Spleen (tissue), 11 donors: ENCODE measurements around the gene GJC1. TPM values are rescaled to one million over a fixed set of nuclear protein-coding genes. Genes with fewer than 3 reads are reported as not detected.

Experiments
- DNase-seq: peaks from one replicate; pipeline ENCODE4 v3.0.0-alpha.2; 2020
- H3K27ac ChIP-seq, 8 donors: fragments of 200-600 bp; sonication (generic) in 7 of 8; 1 replicate in 4 of 8; 2 replicates in 4 of 8; pipeline versions ENCODE4 v1.5.0 to v1.8.0; 2016 to 2021; ENCODE audit warnings: inconsistent platforms in 4 of 8, mild to moderate bottlenecking in 4 of 8, moderate library complexity in 1 of 8
- H3K27me3 ChIP-seq, 7 donors: fragments of 200-600 bp; sonication (generic) in 6 of 7; replicated peaks in 1 of 7; 1 replicate in 4 of 7; 2 replicates in 3 of 7; pipeline versions ENCODE4 v1.5.0 to v1.8.0; 2016 to 2021; ENCODE audit warnings: inconsistent platforms in 3 of 7, mild to moderate bottlenecking in 1 of 7
- H3K36me3 ChIP-seq, 6 donors: fragments of 200-600 bp; sonication (generic) in 5 of 6; 1 replicate in 4 of 6; 2 replicates in 2 of 6; pipeline versions ENCODE4 v1.5.0 to v1.8.0; 2016 to 2021; ENCODE audit warnings: inconsistent platforms in 2 of 6
- H3K4me1 ChIP-seq, 6 donors: fragments of 200-600 bp; sonication (generic) in 5 of 6; 1 replicate in 3 of 6; 2 replicates in 3 of 6; pipeline versions ENCODE4 v1.5.0 to v1.8.0; 2016 to 2021; ENCODE audit warnings: inconsistent platforms in 3 of 6
- H3K4me3 ChIP-seq, 8 donors: fragments of 200-600 bp; sonication (generic) in 7 of 8; 1 replicate in 4 of 8; 2 replicates in 4 of 8; pipeline versions ENCODE4 v1.5.0 to v1.8.0; 2016 to 2021; ENCODE audit warnings: inconsistent platforms in 4 of 8, mild to moderate bottlenecking in 4 of 8, moderate library complexity in 2 of 8
- H3K9me3 ChIP-seq, 8 donors: fragments of 200-600 bp; sonication (generic) in 7 of 8; 1 replicate in 4 of 8; 2 replicates in 4 of 8; pipeline versions ENCODE4 v1.5.0 to v1.8.0; 2016 to 2021; ENCODE audit warnings: inconsistent platforms in 4 of 8
- CTCF ChIP-seq, 11 experiments: fragments of 200-600 bp in 7 of 11; fragments of 450-650 bp in 4 of 11; sonication (generic) in 4 of 11; IDR thresholded peaks in 8 of 11; conservative IDR thresholded peaks in 3 of 11; 1 replicate in 7 of 11; 2 replicates in 4 of 11; pipeline versions ENCODE4 v1.4.0 to v1.8.0; 2016 to 2021; ENCODE audit warnings: antibody characterized with exemption in 11 of 11, inconsistent platforms in 4 of 11, mild to moderate bottlenecking in 1 of 11
- POLR2A ChIP-seq, 3 donors: fragments of 450-650 bp; IDR thresholded peaks; one replicate each; pipeline ENCODE4 v1.5.1; 2017; ENCODE audit warnings: antibody characterized with exemption in 3 of 3, mild to moderate bottlenecking in 1 of 3
- POLR2AphosphoS5 ChIP-seq, 3 donors: sonication (generic); formaldehyde crosslinking; IDR thresholded peaks; one replicate each; pipeline ENCODE4 v1.5.1; 2017; ENCODE audit warnings: antibody characterized with exemption in 3 of 3
- WGBS, 5 donors: extraction: QIAGEN DNeasy Blood & Tissue Kit in 3 of 5; methylation state at CpG; one replicate each; pipeline versions ENCODE4 v1.1.5 to v1.1.7; 2013 to 2018; 5-methylcytosine and 5-hydroxymethylcytosine counted together
- intact Hi-C: fragments of 100-400 bp; cut with DNase I; formaldehyde crosslinking; loops from one replicate; pipeline ENCODE4 v1.15.0; 2023; ENCODE audit warnings: low total_unique reads
- polyA plus RNA-seq, 3 donors: library from polyadenylated mRNA; stranded (reverse); fragments of 200-250 nt; gene quantifications; one replicate each; pipeline ENCODE4 v1.2.1, GENCODE V29; 2013
- total RNA-seq, 7 donors: library from RNA; depleted of rRNA in 3 of 7; stranded (reverse); fragments of >200 nt in 3 of 7; fragmentation: NEBNext Ultra II Directional in 4 of 7; extraction: Animal tissue kit (Norgen Biotek cat#: 25700) in 4 of 7; gene quantifications; one replicate each; pipeline versions ENCODE4 v1.1.0 to v1.2.1, GENCODE V29; 2016 to 2021
- donor health status: healthy with polysubstance abuse.
- donor health status: DM: no; HTN: no; CAD: no; lungs with moderate emphysema.
- donor health status: DM: no; HTN: no; CAD: no.
- donor health status: Bipolar disorder and iron deficiency.
- donor health status: healthy.
- donor health status: DM: no; HTN: no; CAD: no.
- donor health status: DM: yes; HTN: yes; CAD: no.

Gene GJC1
- total and polyA plus RNA-seq, 10 donors, result 0.41 to 1.8 (median 0.83) TPM

- H3K27me3 ChIP-seq, result peaks cover 0 to 13% (median 0%) of the 10 kb centered on the region in 7 donors
- TF ChIP-seq CTCF (IDR thresholded peaks at IDR 0.05 in 8 of 11, conservative IDR thresholded peaks at IDR 0.05 in 3 of 11) (no peak), POLR2AphosphoS5 (IDR thresholded peaks at IDR 0.05) (no peak), POLR2A (IDR thresholded peaks at IDR 0.05) (no peak)
- intact Hi-C loops, result no loop called here
- no peak overlapping the region for H3K27ac ChIP-seq
- H3K36me3 ChIP-seq, result no peaks in the 10 kb centered on the region
- H3K4me3 ChIP-seq, result no peak overlapping the region
- peak; percentile 64 for DNase-seq
- no peaks in the 10 kb centered on the region for H3K9me3 ChIP-seq
- 56 to 75% (median 60%) methylated on average over 15 to 16 of the region's 16 CpGs for WGBS, 5 donors
- peaks cover 0 to 11% (median 0%) of the 10 kb centered on the region in 6 donors for H3K4me1 ChIP-seq
Measured at GRCh38 chr17:44786551-44787081, 43.5 kb downstream of the GJC1 start.

GRCh38 chr17:44785921-44786320 lies 44.2 kb downstream of the GJC1 start:
- peaks cover 0 to 16% (median 0%) of the 10 kb centered on the region in 6 donors for H3K4me1 ChIP-seq
- TF ChIP-seq POLR2AphosphoS5 (IDR thresholded peaks at IDR 0.05) (no peak), CTCF (IDR thresholded peaks at IDR 0.05 in 8 of 11, conservative IDR thresholded peaks at IDR 0.05 in 3 of 11) (no peak), POLR2A (IDR thresholded peaks at IDR 0.05) (no peak)
- H3K36me3 ChIP-seq, result no peaks in the 10 kb centered on the region
- no peak overlapping the region for H3K27ac ChIP-seq
- H3K27me3 ChIP-seq, result peaks cover 0 to 18% (median 0%) of the 10 kb centered on the region in 7 donors
- no peak overlapping the region for H3K4me3 ChIP-seq
- peak; percentile 68 for DNase-seq
- 91 to 95% (median 94%) methylated on average over 4 to 7 of the region's 7 CpGs for whole genome bisulfite sequencing, 5 donors
- intact Hi-C loops, result no loop called here
- H3K9me3 ChIP-seq, result no peaks in the 10 kb centered on the region

- DNase-seq, result peak; percentile 29
- 50 to 72% (median 70%) methylated on average over 11 of the region's 11 CpGs for WGBS, 5 donors
- Histone ChIP-seq H3K4me1 (peaks cover 5 to 29% (median 11%) of the 10 kb centered on the region in 6 donors), H3K4me3 (no peak overlapping the region), H3K27ac (peak overlapping the region in 1 of 8 donors; percentile 11), H3K27me3 (peaks cover 0 to 45% (median 5%) of the 10 kb centered on the region in 7 donors), H3K9me3 (no peaks in the 10 kb centered on the region), H3K36me3 (no peaks in the 10 kb centered on the region)
- no peak for TF ChIP-seq POLR2A (IDR thresholded peaks at IDR 0.05)
- TF ChIP-seq POLR2AphosphoS5 (IDR thresholded peaks at IDR 0.05), result no peak
- TF ChIP-seq CTCF (IDR thresholded peaks at IDR 0.05 in 8 of 11, conservative IDR thresholded peaks at IDR 0.05 in 3 of 11), result no peak
- intact Hi-C loops, result no loop called here
Measured at GRCh38 chr17:44782326-44782850, 47.7 kb downstream of the GJC1 start.

- no peak for TF ChIP-seq CTCF (IDR thresholded peaks at IDR 0.05 in 8 of 11, conservative IDR thresholded peaks at IDR 0.05 in 3 of 11)
- no peak for TF ChIP-seq POLR2AphosphoS5 (IDR thresholded peaks at IDR 0.05)
- no peak for TF ChIP-seq POLR2A (IDR thresholded peaks at IDR 0.05)
- WGBS, 5 donors, result 46 to 65% (median 56%) methylated on average over 8 to 17 of the region's 17 CpGs
- intact Hi-C loops, result no loop called here
- peak; percentile 59 for DNase-seq
- peaks cover 5 to 29% (median 11%) of the 10 kb centered on the region in 6 donors for H3K4me1 ChIP-seq
- peaks cover 0 to 47% (median 5%) of the 10 kb centered on the region in 7 donors for H3K27me3 ChIP-seq
- H3K9me3 ChIP-seq, result no peaks in the 10 kb centered on the region
- H3K36me3 ChIP-seq, result no peaks in the 10 kb centered on the region
- H3K4me3 ChIP-seq, result no peak overlapping the region
- peak overlapping the region in 1 of 8 donors; percentile 11 for H3K27ac ChIP-seq
Measured at GRCh38 chr17:44781551-44782325, 48.3 kb downstream of the GJC1 start.
